Measurements from ENCODE around the gene GRWD1.

GRWD1 gene

DNA sequence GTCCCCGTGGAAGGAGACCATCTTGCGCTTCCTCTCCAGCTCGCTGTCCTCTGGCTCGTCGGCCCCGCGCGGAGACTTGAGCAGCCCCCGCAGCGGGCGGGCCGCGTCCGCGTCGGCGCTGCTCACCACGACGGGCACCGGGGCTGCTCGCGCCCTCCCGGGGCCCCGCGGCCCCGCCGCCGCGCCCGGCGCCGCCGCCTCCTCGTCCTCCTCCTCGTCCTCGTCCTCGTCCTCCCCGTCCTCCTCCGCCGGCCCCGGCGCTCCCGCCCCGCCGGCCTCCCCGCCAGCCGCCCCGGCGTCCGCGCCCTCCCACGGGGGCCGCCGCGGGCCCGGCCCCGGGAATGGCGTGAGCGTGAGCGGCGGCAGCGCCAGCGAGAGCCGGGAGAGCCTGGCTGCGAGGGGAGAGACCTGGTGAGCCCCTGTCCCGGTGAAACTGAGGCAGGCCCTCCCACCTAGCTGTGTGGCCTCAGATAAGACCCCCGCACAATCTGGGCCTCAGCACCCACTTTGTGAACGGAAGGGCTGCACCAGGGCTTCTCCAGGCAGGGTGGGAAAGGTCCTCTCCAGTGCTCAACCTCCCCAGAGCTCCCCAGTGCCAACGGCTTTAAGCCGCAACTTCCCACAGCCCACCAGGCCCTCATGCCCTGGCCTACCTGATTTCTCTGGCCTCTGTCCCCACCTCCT, 48.1 kb downstream of the GRWD1 start:
- no peak overlapping the region for H3K4me2 ChIP-seq (ENCODE audit: low read depth, low read length, poor library complexity, severe bottlenecking)

GRCh38 chr19:48495396-48495795, 49.6 kb downstream of the GRWD1 start:
- Histone ChIP-seq H3K4me3 (ENCODE audit: insufficient read depth, low read length, poor library complexity, severe bottlenecking) (no peak overlapping the region), H3K9ac (ENCODE audit: low read length) (no peak overlapping the region), H3K36me3 (ENCODE audit: low read length) (no peaks in the 10 kb centered on the region), H3K27ac (ENCODE audit: low read depth, low read length) (no peak overlapping the region), H3K9me2 (replicated peaks; ENCODE audit: insufficient read depth, low read length) (no peaks in the 10 kb centered on the region), H2AFZ (ENCODE audit: low read depth, low read length, severe bottlenecking) (no peak overlapping the region), H3F3A (ENCODE audit: insufficient read depth) (no peaks in the 10 kb centered on the region), H3K9me3 (ENCODE audit: insufficient read depth, low read length) (no peaks in the 10 kb centered on the region), H3K27me3 (ENCODE audit: low read length) (no peaks in the 10 kb centered on the region), H3K79me2 (ENCODE audit: insufficient read depth, low read length) (no peaks in the 10 kb centered on the region), H3K4me2 (ENCODE audit: low read depth, low read length, poor library complexity, severe bottlenecking) (no peak overlapping the region), H4K20me1 (ENCODE audit: low read depth, low read length) (no peaks in the 10 kb centered on the region)
- TF ChIP-seq EZH2phosphoT487 (conservative IDR thresholded peaks at IDR 0.05; ENCODE audit: low read length): no peak
- TF ChIP-seq CTCF (IDR thresholded peaks at IDR 0.05; ENCODE audit: insufficient read depth, low read length, poor library complexity, severe bottlenecking): no peak

More for the DNA sequence above, 48.1 kb downstream of the GRWD1 start:
- Histone ChIP-seq H3K36me3 (ENCODE audit: low read length) (no peaks in the 10 kb centered on the region), H3K4me3 (ENCODE audit: insufficient read depth, low read length, poor library complexity, severe bottlenecking) (no peak overlapping the region), H3K27me3 (ENCODE audit: low read length) (no peaks in the 10 kb centered on the region), H3F3A (ENCODE audit: insufficient read depth) (no peaks in the 10 kb centered on the region), H3K27ac (ENCODE audit: low read depth, low read length) (no peak overlapping the region), H2AFZ (ENCODE audit: low read depth, low read length, severe bottlenecking) (no peak overlapping the region), H3K79me2 (ENCODE audit: insufficient read depth, low read length) (no peaks in the 10 kb centered on the region), H3K9ac (ENCODE audit: low read length) (no peak overlapping the region), H4K20me1 (ENCODE audit: low read depth, low read length) (no peaks in the 10 kb centered on the region), H3K9me2 (replicated peaks; ENCODE audit: insufficient read depth, low read length) (no peaks in the 10 kb centered on the region), H3K9me3 (ENCODE audit: insufficient read depth, low read length) (no peaks in the 10 kb centered on the region)
- TF ChIP-seq CTCF (IDR thresholded peaks at IDR 0.05; ENCODE audit: insufficient read depth, low read length, poor library complexity, severe bottlenecking): no peak

- H3K27me3 ChIP-seq (ENCODE audit: low read length): no peaks in the 10 kb centered on the region
- H3K9me3 ChIP-seq (ENCODE audit: insufficient read depth, low read length): no peaks in the 10 kb centered on the region
- no peaks in the 10 kb centered on the region for H3F3A ChIP-seq (ENCODE audit: insufficient read depth)
- TF ChIP-seq CTCF (IDR thresholded peaks at IDR 0.05; ENCODE audit: insufficient read depth, low read length, poor library complexity, severe bottlenecking): no peak
- TF ChIP-seq EZH2phosphoT487 (conservative IDR thresholded peaks at IDR 0.05; ENCODE audit: low read length): no peak
- no peak overlapping the region for H3K4me2 ChIP-seq (ENCODE audit: low read depth, low read length, poor library complexity, severe bottlenecking)
- no peaks in the 10 kb centered on the region for H3K36me3 ChIP-seq (ENCODE audit: low read length)
- H3K9me2 ChIP-seq (replicated peaks; ENCODE audit: insufficient read depth, low read length): no peaks in the 10 kb centered on the region
- no peaks in the 10 kb centered on the region for H4K20me1 ChIP-seq (ENCODE audit: low read depth, low read length)
- no peak overlapping the region for H3K9ac ChIP-seq (ENCODE audit: low read length)
- H2AFZ ChIP-seq (ENCODE audit: low read depth, low read length, severe bottlenecking): no peak overlapping the region
- no peaks in the 10 kb centered on the region for H3K79me2 ChIP-seq (ENCODE audit: insufficient read depth, low read length)
- H3K4me3 ChIP-seq (ENCODE audit: insufficient read depth, low read length, poor library complexity, severe bottlenecking): no peak overlapping the region
- H3K27ac ChIP-seq (ENCODE audit: low read depth, low read length): no peak overlapping the region
Observed at GRCh38 chr19:48496959-48497727, 51.4 kb downstream of the GRWD1 start.

Measured in SU-DHL-6 (cell line).